ENCODE measurements around the gene CDHR2.

Gene CDHR2

DNA sequence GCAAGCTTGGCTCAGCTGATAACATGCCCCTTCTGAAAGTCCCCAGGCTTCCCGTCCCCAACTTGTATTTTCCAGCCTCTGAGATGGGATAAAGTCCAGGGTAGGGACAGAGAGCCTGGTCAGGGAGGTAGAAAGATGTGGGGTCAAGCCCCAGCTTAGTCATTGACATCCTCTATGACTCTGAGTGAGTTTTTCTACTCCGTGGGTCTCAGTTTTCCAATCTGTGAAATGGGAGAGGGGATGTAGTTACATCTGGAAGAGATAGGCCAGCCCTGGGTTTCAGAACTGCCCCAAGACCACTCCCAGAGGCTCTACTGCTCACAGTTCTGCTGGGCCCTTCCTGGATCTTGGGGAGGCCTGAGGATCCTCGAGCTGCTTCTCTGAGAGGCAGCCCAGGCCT is 57.7 kb downstream of the CDHR2 start:
- DNase-seq (ENCODE audit: insufficient read length), result no peak
- FAIRE-seq, result no peak
- TF ChIP-seq POLR2AphosphoS5 (IDR thresholded peaks at IDR 0.05; ENCODE audit: low read depth, low read length), result no peak

DNA sequence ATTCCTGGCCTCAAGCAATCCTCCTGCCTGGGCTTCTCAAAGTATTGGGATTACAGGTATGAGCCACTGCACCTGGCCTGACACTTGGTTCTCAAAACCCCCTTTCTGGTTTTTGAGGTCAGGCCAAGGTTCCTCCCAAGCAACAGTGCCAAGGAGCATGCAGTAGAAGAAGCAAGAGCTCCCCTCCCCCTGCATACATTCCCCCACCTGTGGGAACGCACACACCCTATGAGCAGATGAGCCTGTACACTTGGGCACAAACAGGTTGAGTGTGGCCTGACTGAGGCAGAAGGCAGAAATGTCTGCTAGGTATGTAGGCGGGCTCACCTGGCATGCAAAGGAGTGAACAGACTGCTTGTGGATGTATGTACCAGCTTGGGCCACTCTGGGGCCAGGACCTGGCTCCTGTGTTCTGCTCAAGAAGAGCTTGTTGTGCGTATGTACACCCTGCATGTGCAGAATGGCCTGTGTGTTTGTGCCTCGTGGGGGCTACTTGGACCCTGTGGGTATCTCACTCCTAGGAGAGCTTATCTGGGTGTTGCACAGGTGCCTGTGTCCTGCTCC is 59.1 kb downstream of the CDHR2 start:
- DNase-seq (ENCODE audit: insufficient read length) (no peak), FAIRE-seq (no peak)
- TF ChIP-seq POLR2AphosphoS5 (IDR thresholded peaks at IDR 0.05; ENCODE audit: low read depth, low read length) (no peak), POLR2A (IDR thresholded peaks at IDR 0.05; ENCODE audit: low read depth, low read length) (no peak), TAF1 (IDR thresholded peaks at IDR 0.05; ENCODE audit: borderline replicate concordance, low read depth, low read length) (no peak)

DNA sequence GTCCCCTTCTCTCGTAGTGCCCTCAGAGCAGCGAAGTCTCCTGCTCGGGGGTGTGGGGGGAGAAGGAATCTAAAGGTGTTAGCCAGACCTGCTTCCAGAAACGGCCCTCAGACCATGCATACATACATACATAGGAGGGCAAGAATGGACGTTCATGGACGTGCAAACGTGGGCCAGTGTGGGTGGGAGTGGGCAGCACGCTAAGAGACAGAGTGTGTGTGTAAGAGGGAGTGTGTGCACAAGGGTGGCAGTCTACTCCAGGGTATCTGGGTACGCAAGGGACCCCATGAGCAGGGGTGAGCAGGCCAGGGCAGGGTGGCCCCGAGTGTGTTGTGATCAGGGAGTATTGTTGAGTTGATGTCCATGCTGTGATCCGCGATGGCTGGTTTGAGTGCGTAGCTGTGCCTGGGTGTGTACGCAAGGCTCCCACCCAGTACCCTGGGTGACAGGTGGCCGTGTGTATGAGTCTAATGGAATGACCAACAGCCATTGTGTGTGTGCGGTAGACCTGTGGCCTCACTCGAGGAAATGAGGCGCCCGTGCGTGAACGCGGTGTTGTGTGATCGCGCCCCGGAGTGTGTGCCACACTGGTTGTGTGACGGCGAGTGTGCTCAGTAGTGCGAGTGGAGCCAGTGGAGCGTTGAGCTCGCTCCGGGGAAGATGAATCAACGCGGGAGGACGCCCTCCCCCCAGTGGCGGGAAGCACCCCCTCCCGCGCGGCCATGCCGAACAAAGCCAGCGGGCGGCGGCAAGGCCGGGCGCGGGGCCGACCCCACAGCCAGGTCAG is 60.0 kb downstream of the CDHR2 start:
- DNase-seq (ENCODE audit: insufficient read length), result no peak
- TF ChIP-seq TAF1 (IDR thresholded peaks at IDR 0.05; ENCODE audit: borderline replicate concordance, low read depth, low read length) (no peak), POLR2AphosphoS5 (IDR thresholded peaks at IDR 0.05; ENCODE audit: low read depth, low read length) (no peak), POLR2A (IDR thresholded peaks at IDR 0.05; ENCODE audit: low read depth, low read length) (no peak)
- FAIRE-seq, result peak; percentile 38

DNA sequence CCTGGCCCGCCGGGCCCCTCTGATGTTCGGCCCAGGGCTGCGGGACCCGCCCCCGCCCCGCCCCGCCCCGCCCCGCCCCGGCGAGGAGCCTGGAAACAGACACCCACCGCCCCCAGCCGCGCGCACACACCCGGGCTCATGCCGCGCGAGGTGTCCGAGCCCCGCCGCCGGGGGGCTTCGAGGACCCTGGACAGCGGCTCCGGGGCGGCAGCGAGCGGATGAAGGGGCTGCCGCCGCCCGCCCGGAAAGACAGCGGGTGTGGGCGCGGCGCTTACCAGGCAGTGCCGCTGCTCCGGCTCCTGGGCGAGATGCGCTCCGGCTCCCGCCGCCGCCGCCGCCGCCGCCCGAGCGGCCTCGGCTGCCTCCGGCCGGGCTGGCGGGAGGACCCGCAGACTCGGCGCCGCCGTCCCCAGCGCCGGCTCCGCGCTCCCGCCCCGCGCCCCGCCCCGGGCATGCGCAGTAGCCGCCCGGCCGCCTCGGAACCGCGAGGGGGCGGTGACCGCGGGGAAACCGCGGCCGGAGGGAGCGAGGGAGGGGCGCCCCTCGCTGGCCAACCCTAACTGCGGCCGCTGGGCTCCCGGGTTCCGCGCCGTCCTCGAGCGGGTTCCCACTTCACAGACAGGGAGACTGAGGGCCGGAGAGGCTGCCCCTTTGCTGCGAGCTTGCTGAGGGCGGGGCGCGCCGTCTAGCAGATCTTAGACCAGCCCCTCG is 60.7 kb downstream of the CDHR2 start, which contains the start of gene GPRIN1:
Gene GPRIN1 (minus strand): TSS at position 433 of the 711 bp plus-strand sequence. CDS start 10,322 bp downstream, outside the sequence.
- TF ChIP-seq POLR2A (IDR thresholded peaks at IDR 0.05; ENCODE audit: low read depth, low read length) (no peak; the same call in 1 of the 2 replicates), TAF1 (IDR thresholded peaks at IDR 0.05; ENCODE audit: borderline replicate concordance, low read depth, low read length) (no peak), POLR2AphosphoS5 (IDR thresholded peaks at IDR 0.05; ENCODE audit: low read depth, low read length) (no peak)
- FAIRE-seq (peak; percentile 91), DNase-seq (ENCODE audit: insufficient read length) (peak; percentile 93)

DNA sequence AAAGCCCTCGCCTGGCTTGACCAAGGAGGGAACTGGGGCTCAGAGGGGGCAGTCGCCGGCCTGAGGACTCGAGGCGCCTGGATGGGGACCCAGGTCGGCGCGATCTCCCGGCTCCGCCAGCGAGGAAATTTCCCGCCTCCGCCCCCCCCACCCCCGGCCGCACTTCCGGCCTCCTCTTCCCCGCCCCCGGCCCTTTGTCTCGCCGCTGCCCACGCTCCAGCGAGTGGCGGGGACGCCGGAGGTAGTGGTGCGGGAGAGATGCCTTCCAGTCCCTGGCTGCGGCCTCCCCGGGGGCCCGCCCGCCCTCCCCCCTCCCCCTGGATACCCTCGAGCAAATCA is 61.3 kb downstream of the CDHR2 start:
- DNase-seq (ENCODE audit: insufficient read length), result peak; percentile 46
- no peak for TF ChIP-seq POLR2A (IDR thresholded peaks at IDR 0.05; ENCODE audit: low read depth, low read length)
- TF ChIP-seq TAF1 (IDR thresholded peaks at IDR 0.05; ENCODE audit: borderline replicate concordance, low read depth, low read length), result no peak
- no peak for TF ChIP-seq POLR2AphosphoS5 (IDR thresholded peaks at IDR 0.05; ENCODE audit: low read depth, low read length)
- FAIRE-seq, result no peak

DNA sequence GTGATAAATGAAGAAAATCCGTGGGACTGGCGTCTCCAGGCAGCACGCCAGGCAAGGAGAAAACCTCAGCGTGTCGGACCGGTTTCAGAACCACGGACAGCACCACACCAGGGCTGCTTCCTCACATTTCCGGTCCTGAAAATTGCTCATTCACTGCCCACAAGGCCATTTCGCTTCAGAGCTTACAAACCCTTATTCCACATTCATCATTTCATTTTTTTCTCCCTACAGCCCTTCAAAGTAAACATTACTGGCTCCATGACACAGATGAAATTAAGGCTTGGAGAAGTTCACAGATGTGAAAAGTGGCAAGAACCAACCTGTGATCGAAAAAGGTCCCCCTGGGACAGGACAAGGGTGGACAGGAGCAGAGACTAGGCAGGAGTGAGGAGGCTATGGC is 62.3 kb downstream of the CDHR2 start:
- TF ChIP-seq POLR2A (IDR thresholded peaks at IDR 0.05; ENCODE audit: low read depth, low read length) (no peak), POLR2AphosphoS5 (IDR thresholded peaks at IDR 0.05; ENCODE audit: low read depth, low read length) (no peak), TAF1 (IDR thresholded peaks at IDR 0.05; ENCODE audit: borderline replicate concordance, low read depth, low read length) (no peak)
- DNase-seq (ENCODE audit: insufficient read length) (no peak), FAIRE-seq (no peak)

DNA sequence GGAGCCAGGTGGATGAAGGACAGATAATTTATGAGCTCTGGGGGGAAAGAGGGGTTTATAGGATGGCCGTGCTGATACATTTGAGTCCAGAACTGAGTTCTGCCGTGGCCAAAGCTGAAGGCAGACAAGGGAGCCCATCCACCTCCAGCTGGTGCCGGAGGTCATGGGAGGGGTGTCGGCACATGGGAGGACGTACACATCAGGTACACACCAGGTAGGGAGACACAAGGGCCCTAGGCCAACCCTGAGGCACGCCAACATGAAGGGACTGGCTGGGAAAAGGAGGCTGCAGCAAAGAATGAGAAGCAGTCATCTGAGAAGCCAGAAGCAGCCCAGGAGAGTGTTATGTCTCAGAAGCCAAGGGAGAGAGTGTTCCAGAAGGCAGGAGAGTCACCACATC is 62.9 kb downstream of the CDHR2 start:
- DNase-seq (ENCODE audit: insufficient read length) (no peak), FAIRE-seq (no peak)
- no peak for TF ChIP-seq POLR2AphosphoS5 (IDR thresholded peaks at IDR 0.05; ENCODE audit: low read depth, low read length)
- TF ChIP-seq POLR2A (IDR thresholded peaks at IDR 0.05; ENCODE audit: low read depth, low read length), result no peak
- TF ChIP-seq TAF1 (IDR thresholded peaks at IDR 0.05; ENCODE audit: borderline replicate concordance, low read depth, low read length), result no peak

DNA sequence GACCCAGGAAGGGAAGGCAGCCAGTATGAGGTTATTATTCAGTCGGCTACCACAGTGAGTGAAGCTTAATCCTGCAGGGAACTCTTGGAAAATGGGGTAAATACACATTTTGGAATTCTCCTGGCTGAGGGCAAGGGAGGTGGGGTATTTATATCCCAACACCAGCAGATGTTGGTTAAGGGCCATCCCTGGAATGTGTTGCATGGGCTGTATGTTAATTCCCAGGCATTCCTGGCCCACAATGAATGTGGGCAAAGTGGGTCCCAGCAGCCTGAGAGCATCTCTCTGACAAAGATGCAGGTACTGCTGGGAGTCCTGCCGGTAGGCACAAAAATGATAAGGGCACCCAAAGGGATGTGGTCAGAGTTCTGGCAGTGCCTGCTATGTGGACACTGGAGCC is 63.7 kb downstream of the CDHR2 start:
- no peak for FAIRE-seq
- DNase-seq (ENCODE audit: insufficient read length), result no peak
- TF ChIP-seq TAF1 (IDR thresholded peaks at IDR 0.05; ENCODE audit: borderline replicate concordance, low read depth, low read length), result no peak
- no peak for TF ChIP-seq POLR2AphosphoS5 (IDR thresholded peaks at IDR 0.05; ENCODE audit: low read depth, low read length)
- TF ChIP-seq POLR2A (IDR thresholded peaks at IDR 0.05; ENCODE audit: low read depth, low read length), result no peak

DNA sequence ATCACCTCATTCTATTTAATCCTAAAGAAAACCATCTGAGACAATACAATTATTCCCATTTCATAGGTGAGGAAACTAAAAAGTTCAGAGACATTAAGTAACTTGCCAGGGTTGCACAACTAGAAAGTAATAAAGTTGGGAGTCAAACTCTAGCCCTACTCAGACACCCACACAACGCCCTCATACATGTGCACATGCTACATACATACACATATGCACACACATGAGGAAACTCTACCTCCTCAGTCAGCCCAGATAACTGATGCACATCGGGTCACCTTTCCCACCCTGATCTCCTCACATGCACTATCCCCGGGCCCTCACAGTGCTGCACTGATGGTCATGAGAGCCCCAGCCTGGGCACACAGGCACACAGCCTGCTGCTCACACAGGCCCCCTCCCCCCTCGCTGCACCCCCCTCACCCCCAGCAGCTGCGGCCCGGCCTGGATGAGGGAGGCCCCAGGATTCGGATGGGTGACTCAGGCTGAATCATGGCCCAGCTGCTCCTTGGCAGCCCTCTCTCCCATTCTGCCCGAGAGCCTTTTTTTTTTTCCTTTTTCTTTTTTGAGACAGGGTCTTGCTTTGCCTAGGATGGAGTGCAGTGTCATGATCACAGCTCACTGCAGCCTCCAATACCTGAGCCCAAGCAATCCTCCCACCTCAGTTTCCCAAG is 65.8 kb downstream of the CDHR2 start:
- DNase-seq (ENCODE audit: insufficient read length) (no peak), FAIRE-seq (no peak)
- TF ChIP-seq POLR2A (IDR thresholded peaks at IDR 0.05; ENCODE audit: low read depth, low read length) (no peak), POLR2AphosphoS5 (IDR thresholded peaks at IDR 0.05; ENCODE audit: low read depth, low read length) (no peak), TAF1 (IDR thresholded peaks at IDR 0.05; ENCODE audit: borderline replicate concordance, low read depth, low read length) (no peak)

DNA sequence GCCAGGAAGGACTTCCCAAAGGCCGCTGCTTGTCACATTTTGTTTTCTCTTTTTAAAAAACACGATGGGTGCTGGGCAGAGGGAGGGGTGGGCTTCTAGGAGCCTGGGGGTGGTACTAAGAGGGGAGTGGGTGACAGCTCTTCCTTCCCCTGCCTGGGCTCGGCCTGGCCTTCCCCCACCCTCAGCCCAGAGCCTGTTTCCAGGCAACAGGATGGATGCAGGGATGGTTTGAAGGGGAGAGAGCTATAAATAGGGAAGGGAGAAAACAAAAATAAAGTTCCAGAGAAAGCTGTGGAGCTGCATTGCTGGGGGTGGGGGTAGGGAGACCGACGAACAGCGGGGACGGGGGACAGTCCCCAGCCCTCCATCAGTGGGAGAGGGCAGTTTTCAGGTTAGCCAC is 67.4 kb downstream of the CDHR2 start:
- FAIRE-seq, result no peak
- no peak for DNase-seq (ENCODE audit: insufficient read length)
- no peak for TF ChIP-seq TAF1 (IDR thresholded peaks at IDR 0.05; ENCODE audit: borderline replicate concordance, low read depth, low read length)
- no peak for TF ChIP-seq POLR2A (IDR thresholded peaks at IDR 0.05; ENCODE audit: low read depth, low read length)
- TF ChIP-seq POLR2AphosphoS5 (IDR thresholded peaks at IDR 0.05; ENCODE audit: low read depth, low read length), result no peak

DNA sequence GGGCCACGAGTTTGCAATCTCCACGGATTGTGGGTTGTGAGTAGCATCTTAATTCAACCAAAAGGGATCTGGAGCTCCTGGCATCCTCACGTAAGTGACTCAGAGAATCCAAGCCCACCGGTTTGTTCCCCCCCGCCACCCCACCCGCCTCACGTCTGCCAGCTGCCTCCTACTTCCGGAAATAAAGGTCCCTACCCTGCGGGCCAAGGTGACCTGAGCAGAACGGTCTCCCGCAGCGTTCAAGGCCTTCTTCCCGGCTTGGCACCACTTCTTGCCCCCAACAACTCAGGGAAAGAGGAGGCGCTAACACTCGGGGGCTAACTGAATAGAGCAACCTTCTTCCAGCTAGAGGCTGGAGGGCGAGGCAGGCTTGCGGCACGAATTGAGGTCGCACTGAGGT is 69.6 kb downstream of the CDHR2 start:
- TF ChIP-seq POLR2A (IDR thresholded peaks at IDR 0.05; ENCODE audit: low read depth, low read length) (no peak), TAF1 (IDR thresholded peaks at IDR 0.05; ENCODE audit: borderline replicate concordance, low read depth, low read length) (no peak), POLR2AphosphoS5 (IDR thresholded peaks at IDR 0.05; ENCODE audit: low read depth, low read length) (no peak)
- FAIRE-seq, result no peak
- DNase-seq (ENCODE audit: insufficient read length), result no peak
